GM20000 (cell line): ENCODE results near the gene STIL.
"Not testable (repeated sequence)": the region's sequence is repeated elsewhere in the genome, so short reads cannot be mapped to it uniquely, and the experiment has no call there.

ENCODE experiments used
- DNase-seq: peaks from one replicate; pipeline ENCODE4 v3.0.0; 2012; ENCODE audit warnings: low spot score
- TF ChIP-seq, protein P1 (sequence below): IDR thresholded peaks from 2 replicates; pipeline ENCODE4 v1.5.1; 2012; ENCODE audit warnings: mild to moderate bottlenecking, control low read depth; ENCODE audit errors: extremely low read depth, missing control alignments

Gene STIL

GRCh38 chr1:47313915-47314664, at the start of gene STIL:
TSS of gene STIL (minus strand) at chr1:47314147. CDS start at chr1:47310319, 3,828 bp downstream.
- TF ChIP-seq, protein P1, sequence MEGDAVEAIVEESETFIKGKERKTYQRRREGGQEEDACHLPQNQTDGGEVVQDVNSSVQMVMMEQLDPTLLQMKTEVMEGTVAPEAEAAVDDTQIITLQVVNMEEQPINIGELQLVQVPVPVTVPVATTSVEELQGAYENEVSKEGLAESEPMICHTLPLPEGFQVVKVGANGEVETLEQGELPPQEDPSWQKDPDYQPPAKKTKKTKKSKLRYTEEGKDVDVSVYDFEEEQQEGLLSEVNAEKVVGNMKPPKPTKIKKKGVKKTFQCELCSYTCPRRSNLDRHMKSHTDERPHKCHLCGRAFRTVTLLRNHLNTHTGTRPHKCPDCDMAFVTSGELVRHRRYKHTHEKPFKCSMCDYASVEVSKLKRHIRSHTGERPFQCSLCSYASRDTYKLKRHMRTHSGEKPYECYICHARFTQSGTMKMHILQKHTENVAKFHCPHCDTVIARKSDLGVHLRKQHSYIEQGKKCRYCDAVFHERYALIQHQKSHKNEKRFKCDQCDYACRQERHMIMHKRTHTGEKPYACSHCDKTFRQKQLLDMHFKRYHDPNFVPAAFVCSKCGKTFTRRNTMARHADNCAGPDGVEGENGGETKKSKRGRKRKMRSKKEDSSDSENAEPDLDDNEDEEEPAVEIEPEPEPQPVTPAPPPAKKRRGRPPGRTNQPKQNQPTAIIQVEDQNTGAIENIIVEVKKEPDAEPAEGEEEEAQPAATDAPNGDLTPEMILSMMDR, result no peak
- DNase-seq, result peak; percentile 93

GRCh38 chr1:47362828-47363227, 48.9 kb upstream of the STIL start:
- no peak for DNase-seq
- TF ChIP-seq, protein P1, result no peak

DNA sequence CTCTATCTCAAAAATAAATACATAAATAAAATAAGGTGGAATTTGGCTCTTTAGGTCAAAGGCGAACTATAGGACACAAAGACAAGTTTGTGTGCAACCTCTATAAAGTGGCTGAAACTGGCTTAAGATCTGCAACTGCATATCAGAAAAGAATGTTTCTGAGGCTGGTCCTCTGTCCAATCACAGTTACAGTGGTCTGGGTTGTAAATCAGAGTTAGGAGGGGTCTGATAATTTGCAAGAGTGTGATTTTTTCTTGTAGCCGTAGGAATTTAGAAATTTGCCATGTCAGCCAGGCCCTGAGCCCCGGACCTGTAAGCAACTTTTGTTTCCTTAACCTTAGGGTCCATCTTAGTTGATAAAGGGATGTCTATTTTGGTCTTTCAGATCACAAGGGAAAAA, 47.4 kb upstream of the STIL start:
- no peak for DNase-seq
- TF ChIP-seq, protein P1, result no peak

DNA sequence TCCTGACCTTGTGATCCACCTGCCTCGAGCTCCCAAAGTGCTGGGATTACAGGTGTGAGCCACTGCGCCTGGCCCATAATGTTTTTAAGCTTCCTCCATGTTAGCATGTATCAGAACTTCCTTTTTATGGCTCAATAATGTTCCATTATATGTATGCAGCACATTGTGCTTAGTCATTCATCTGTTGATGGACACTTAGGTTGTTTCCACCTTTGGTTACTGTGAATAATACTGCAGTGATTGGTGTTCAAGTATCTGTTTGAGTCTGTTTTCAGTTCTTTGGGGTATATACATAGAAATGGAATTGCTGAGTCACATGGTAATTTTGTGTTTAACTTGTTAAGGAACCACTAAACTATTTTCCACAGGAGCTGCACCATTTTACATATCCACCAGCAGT, 37.4 kb upstream of the STIL start:
- no peak for DNase-seq
- TF ChIP-seq, protein P1, result no peak

- no peak for DNase-seq
- TF ChIP-seq, protein P1, result no peak
Measured at GRCh38 chr1:47348246-47348645, 34.3 kb upstream of the STIL start.

- no peak for DNase-seq
- TF ChIP-seq, protein P1, result no peak
Measured at GRCh38 chr1:47347735-47348134, 33.8 kb upstream of the STIL start.

DNA sequence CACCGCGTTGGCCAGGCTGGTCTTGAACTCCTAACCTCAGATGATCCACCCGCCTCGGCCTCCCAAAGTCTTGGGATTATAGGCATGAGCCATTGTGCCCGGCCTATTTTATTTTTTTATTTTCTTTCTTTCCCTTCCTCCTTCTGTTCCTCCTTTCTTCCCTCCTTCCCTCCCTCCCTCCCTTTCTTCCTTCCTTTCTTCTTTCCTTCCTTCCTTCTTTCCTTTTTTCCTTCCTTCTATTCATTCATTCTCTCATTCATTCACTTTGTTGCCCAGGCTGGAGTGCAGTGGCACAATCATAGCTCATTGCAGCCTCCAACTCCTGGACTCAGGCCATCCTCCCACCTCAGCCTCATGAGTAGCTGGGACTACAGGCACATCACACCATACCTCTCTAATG, 33.0 kb upstream of the STIL start:
- not testable (repeated sequence) for DNase-seq

DNA sequence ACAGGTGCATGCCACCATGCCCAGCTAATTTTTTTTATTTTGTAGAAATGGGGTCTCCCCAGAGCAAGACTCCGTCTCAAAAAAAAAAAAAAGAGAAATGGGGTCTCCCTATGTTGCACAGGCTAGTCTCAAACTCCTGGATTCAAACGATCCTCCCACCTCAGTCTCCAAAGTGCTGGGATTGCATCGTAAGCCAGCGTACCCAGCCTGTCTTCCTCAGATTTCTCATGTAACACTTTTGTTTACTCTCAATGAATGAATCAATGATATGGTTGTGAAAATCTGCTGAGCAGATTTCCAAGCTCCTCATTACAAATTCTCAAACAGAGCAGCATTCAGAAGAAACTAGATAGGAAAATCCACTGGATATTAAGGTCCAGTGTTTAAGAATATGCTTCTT, 26.3 kb upstream of the STIL start:
- TF ChIP-seq, protein P1, result no peak
- no peak for DNase-seq
